HG03135 (cell line): ENCODE measurements around the gene MTA2.

Experiments used
- ATAC-seq: cut with Tn5 transposase; IDR thresholded peaks from one replicate; pipeline ENCODE4 v1.9.1; 2021; ENCODE audit warnings: mild to moderate bottlenecking, moderate library complexity; ENCODE audit not compliant: unreplicated experiment

Gene MTA2

GRCh38 chr11:62612366-62613290 lies 11.0 kb upstream of the MTA2 start, which contains the start of the genes EML3 and ROM1:
Gene EML3 (minus strand): TSS chr11:62612775. CDS start chr11:62612457, 318 bp downstream.
Gene ROM1 (plus strand): TSS chr11:62613257. CDS start chr11:62613282, 25 bp downstream.
- ATAC-seq = peak; percentile 57

- ATAC-seq = peak; percentile 21
These were observed 10.2 kb upstream of the MTA2 start for GRCh38 chr11:62611705-62612365.

- no peak for ATAC-seq
These were observed 9.4 kb upstream of the MTA2 start for GRCh38 chr11:62610814-62611704.

- no peak for ATAC-seq
These were observed 8.7 kb upstream of the MTA2 start for GRCh38 chr11:62610403-62610802.

GRCh38 chr11:62608776-62609175 lies 7.1 kb upstream of the MTA2 start:
- no peak for ATAC-seq

GRCh38 chr11:62607714-62608113 lies 6.0 kb upstream of the MTA2 start:
- ATAC-seq = no peak

GRCh38 chr11:62605902-62606301 lies 4.2 kb upstream of the MTA2 start:
- ATAC-seq = no peak

GRCh38 chr11:62605467-62605866 lies 3.8 kb upstream of the MTA2 start:
- no peak for ATAC-seq

GRCh38 chr11:62604460-62605120 lies 2.9 kb upstream of the MTA2 start:
- ATAC-seq = no peak

- no peak for ATAC-seq
These were observed 2.2 kb upstream of the MTA2 start for GRCh38 chr11:62603776-62604299.

GRCh38 chr11:62603072-62603408 lies 1.4 kb upstream of the MTA2 start:
- ATAC-seq = no peak

GRCh38 chr11:62602141-62603071 lies 741 bp upstream of the MTA2 start:
- no peak for ATAC-seq

- ATAC-seq = no peak
These were observed 618 bp downstream of the MTA2 start for GRCh38 chr11:62601122-62601371.

GRCh38 chr11:62600367-62601121 lies 1.1 kb downstream of the MTA2 start:
- ATAC-seq = no peak

- ATAC-seq = no peak
These were observed 1.8 kb downstream of the MTA2 start for GRCh38 chr11:62599901-62600300.

GRCh38 chr11:62599069-62599696 lies 2.5 kb downstream of the MTA2 start:
- ATAC-seq = peak; percentile 49

- no peak for ATAC-seq
These were observed 6.5 kb downstream of the MTA2 start for GRCh38 chr11:62595124-62595523.

GRCh38 chr11:62593434-62594044 lies 8.1 kb downstream of the MTA2 start:
- ATAC-seq = no peak
